T47D (cell line): Measurements from ENCODE around the gene SSH2.

Experiments used
- DNase-seq, 2 experiments: peaks; one replicate each; pipeline versions ENCODE4 v3.0.0 to v3.0.0-alpha.2; 2011 to 2012; ENCODE audit warnings: low read depth in 1 of 2, low spot score in 1 of 2
- JUND ChIP-seq: IDR thresholded peaks from 2 replicates; pipeline ENCODE4 v1.6.1; 2012; ENCODE audit warnings: low read depth
- in situ Hi-C: cut with HindIII; loops from 2 replicates; pipeline ENCODE4 v1.10.0; 2016; ENCODE audit warnings: low sequenced_read_pairs, low pct_unique_long_range_greater_than_20kb

Gene SSH2

DNA sequence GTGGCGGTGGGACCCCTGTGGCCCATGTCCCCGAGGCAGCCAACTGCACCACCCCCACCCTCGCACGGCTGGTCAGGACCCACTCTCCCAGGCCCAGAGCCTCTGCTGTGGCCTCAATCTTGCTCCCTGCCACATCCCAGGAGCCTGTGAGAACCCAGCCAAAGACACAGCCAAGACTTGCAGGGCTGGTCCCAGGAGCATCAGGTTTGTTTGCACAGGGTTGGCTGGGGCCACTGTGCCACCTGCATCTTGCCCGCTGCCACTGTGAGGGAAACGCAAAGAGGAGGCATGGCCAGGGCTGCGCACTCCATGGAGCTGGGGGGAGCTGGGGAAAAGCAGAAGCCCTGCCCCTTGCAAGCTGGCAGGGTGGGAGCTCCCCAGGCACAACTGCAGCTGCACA, 92.5 kb downstream of the SSH2 start:
- peak in 1 of 2 experiments; percentile 46 for DNase-seq
- in situ Hi-C loops = no loop called here
- no peak for TF ChIP-seq JUND

DNA sequence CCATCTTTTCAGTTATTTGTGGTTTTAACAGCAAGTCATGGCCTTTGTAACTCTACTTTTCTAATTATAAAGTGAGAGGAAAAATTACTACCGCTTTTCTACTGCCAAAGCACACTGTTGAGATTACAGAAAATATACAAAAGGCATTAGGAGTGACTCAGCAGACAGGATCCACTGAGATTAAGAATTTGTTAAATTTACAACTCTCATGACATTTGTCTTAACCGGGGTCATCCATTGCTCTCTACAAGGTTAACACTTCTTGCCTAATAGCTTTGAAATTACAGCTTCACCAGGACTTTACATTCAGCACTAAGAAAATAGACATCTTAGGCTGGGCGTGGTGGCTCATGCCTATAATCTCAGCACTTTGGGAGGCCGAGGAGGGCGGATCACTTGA, 93.4 kb downstream of the SSH2 start:
- in situ Hi-C loops = no loop called here
- TF ChIP-seq JUND = no peak
- no peak for DNase-seq

DNA sequence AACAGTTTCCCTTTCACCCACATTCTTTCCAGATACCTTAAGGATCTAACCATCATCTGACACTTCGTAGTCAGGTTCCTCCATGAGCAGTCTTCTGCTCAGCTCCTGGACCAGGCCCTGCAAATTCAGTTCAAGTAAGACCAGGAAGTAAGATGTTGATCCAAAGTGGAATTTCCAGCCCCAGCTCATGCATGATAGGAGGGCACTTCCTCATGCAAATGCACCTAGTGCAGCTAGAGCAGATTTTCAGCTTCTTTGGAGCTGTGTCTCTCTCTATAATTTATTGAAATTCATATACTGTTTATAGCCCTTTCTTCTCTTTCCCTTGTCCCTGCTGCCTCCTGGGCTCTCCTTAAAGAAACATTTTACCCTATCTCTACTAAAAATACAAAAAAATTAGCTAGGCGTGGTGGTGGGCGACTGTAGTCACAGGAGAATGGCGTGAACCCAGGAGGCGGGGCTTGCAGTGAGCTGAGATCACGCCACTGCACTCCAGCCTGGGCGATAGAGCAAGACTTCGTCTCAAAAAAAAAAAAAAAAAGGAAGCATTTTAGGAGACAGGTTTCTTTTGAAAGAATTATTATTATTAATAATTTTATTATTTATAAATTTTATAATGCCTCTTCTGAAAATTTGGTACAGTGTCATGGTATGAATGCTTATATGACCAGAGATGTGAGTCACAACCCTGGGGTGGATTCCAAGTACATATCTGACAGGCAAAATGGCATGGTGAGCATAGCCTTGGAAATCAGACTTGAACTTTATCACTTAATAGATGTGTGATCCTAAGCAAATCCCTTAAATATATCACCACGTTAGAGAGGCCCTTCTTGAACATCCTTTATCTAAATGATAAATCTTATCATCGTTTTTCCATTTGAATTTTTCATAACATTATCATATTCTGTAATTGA, 94.3 kb downstream of the SSH2 start:
- DNase-seq = peak; percentile 52 to 84
- TF ChIP-seq JUND = no peak
- in situ Hi-C loops = no loop called here

DNA sequence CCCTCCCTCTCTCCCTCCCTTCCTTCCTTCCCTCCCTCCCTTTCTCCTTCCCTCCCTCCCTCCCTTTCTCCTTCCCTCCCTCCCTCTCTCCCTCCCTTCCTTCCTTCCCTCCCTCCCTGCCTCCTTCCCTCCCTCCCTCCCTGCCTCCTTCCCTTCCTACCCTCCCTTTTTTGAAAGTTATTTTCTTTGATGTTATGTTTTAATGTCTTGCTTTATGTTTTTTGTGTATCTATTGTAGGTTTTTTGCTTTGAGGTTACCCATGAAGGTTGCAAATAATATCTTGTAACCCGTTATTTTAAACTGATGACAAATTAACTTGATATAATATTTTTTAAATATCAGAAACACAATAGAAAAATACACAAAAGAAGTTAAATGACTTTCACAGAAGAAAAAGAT, 96.2 kb downstream of the SSH2 start:
- no peak for TF ChIP-seq JUND
- in situ Hi-C loops = no loop called here
- no peak for DNase-seq

DNA sequence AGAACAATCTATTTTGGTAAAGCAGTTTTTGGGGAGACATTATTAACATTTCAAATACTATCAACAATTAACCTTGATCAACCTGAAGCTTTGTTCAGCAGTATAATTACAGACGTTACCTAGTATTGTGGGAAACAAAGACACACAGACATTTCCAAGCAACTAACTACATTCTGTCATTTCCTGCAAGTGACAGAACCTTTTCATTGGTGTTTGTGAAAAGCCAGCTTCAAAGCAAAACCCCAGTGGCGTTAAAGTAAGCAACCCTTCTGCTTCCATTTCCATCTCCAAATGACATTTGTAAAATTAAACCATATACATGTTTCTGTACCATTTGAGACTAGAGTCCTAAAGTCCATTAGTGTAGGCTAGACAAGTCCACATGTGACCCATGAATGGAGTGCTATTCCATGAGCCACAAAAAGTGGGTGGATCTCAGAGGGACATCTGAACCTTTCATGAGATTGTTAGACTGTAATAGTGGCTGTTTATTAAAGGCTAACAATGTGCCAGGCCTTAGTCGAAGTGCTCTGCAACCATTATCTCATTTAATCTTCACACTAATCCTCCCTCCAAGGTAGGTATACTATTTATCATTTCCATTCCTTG, 101.2 kb downstream of the SSH2 start:
- no peak for TF ChIP-seq JUND
- in situ Hi-C loops = no loop called here

DNA sequence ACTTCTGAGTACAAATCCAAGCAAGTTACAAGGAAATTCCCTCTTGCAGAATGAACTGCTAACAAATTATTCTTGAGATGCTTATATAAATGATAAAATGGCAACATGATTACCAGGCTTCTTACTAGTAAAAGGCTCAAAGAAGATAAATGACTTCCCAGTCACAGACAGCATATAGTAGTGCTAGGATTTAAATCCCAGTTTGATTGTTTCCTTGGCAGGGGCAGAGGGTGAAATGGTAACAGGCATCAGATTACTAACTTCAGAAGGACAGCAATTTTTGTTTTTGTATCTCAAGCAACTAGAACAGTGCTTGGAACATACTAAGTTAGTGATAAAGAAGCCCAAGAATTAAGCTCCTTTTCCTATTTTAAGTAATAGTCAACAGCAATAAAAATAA, 102.8 kb downstream of the SSH2 start:
- in situ Hi-C loops = no loop called here
- no peak for DNase-seq
- TF ChIP-seq JUND = no peak

More for the DNA sequence above, 101.2 kb downstream of the SSH2 start:
- no peak for DNase-seq

DNA sequence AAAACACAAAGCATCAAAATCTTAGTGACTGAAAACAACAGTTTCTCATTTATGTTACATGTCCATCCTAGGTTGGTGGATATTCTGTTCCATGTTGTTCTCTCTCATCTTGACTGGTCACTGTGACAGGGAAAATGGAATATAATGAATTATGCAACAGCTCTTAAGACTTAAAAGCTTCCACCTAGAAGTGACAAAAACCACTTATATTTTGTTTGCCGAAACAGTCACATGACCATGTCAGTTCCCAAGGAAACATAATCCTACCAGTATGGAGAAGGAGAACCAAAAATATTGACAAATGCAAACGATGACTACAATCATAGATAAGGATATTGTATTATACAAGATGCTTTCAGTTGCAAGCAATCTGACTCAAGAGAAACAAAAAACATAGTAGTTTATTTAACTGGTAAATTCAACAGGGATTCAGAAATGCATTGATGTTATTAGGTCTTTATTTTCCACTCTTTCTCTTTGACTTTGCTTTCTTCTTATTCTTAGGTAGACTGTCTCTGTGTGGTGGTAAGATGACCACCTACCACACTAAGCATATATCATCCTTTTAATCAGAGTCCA, 103.8 kb downstream of the SSH2 start:
- in situ Hi-C loops = no loop called here
- DNase-seq = no peak
- no peak for TF ChIP-seq JUND

DNA sequence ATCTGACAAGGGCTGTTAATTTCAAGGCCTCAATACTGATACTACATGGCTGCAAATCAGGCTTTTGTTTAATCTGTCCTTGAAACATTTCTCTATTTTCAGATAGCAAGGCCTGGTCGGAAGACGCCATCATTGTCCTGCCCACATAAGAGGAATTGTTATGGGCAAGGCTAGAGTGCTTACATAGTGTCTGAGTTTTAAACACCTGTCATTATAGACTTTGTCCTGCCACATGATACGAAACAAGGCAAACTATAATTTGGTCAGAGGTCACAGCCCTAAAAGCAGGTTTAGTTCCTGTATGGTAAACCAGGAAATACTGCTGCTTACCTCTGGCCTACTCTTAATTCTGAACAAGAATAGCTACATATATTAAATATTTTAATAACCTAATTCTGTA, 104.4 kb downstream of the SSH2 start:
- in situ Hi-C loops = no loop called here
- DNase-seq = no peak
- no peak for TF ChIP-seq JUND

DNA sequence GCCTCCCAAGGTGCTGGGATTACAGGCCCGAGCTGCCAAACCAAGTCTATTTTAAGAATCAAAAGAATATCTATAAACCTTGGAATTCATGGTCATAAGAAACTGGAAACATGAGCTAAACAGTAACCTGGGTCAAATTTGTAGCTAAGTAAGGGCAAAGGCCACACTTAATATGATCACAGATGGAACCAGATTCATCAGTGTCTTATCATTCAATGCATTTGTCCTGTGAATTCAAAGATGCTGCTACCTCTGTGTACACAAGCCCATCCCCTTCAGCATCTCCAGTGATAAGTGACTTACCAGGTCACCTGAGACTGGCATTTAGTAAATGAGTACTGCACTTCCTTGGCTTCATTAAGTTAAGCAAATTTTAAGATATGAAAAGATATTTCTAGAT, 108.1 kb downstream of the SSH2 start:
- DNase-seq = no peak
- in situ Hi-C loops = no loop called here
- no peak for TF ChIP-seq JUND

DNA sequence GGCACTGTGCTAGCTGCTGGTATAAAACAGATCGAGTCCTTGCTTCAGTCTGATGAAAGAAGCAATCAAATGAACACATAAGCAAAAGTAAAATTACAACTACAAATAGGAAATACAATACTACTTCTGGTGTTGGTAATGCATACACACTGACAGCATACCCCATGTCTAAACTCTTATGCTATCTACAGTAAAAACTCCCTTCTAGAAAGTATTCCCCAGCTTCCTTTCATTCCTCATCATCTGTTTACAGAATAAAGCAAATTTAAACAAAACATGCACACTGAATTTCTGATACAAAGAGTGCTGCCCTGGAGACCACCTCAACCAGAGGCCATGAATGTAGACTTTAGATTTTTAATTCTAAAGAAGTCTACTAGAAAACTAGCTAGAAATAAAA, 109.6 kb downstream of the SSH2 start:
- in situ Hi-C loops = no loop called here

DNA sequence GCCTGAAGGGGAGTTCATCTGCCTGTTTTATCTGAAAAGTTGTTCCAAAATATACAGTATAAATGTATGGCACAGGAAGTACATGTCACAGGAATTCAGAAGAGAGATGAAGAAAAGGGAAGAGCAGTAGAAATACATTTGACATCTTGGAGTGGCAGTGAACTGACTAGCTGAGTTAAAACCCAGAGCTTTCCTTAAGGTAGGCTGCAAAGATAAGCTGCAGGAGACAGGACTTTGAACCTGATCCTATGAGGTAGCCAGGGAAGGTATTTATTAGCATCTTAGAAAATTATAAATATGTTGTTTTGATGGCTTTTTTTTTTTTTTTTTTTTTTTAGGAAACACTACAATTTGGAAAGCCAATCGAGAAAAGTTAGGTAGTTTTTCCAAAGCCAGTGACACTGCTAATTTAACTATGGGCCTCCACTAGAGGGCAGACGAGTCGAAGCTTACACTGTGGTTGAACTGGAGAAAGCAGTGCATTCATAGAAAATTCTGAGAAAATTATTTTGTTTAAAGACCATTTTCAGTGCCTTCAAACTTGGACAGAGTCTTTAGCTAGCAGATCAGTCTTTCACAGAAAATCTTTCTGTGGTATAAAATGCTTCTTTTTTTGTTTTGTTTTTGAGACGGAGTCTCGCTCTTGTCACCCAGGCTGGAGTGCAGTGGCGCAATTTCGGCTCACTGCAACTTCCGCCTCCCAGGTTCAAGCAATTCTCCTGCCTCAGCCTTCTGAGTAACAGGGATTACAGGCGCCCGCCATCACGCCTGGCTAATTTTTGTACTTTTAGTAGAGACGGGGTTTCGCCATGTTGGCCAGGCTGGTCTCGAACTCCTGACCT, 122.3 kb downstream of the SSH2 start:
- in situ Hi-C loops = no loop called here
- peak; percentile 61 to 75 for DNase-seq
- TF ChIP-seq JUND = no peak

More for the DNA sequence above, 109.6 kb downstream of the SSH2 start:
- TF ChIP-seq JUND = no peak
- DNase-seq = no peak

DNA sequence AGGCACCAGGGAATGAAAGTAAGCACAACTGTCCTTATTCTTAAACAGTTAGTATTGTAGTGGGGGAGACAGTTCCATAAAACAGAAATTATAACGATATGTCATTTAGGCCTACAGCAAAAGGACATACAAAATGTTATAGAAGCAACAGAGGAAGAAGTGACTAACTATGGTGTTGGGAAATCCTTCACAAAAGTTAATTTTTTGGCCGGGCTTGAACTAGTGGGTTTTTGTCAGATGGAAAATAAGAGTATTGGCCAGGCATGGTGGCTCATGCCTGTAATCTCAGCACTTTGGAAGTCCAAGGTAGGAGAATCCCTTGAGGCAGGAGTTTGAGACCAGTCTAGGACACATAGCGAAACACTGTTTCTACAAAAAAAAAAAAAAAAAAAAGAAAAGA, 127.8 kb downstream of the SSH2 start:
- DNase-seq = no peak
- TF ChIP-seq JUND = no peak
- in situ Hi-C loops = no loop called here

DNA sequence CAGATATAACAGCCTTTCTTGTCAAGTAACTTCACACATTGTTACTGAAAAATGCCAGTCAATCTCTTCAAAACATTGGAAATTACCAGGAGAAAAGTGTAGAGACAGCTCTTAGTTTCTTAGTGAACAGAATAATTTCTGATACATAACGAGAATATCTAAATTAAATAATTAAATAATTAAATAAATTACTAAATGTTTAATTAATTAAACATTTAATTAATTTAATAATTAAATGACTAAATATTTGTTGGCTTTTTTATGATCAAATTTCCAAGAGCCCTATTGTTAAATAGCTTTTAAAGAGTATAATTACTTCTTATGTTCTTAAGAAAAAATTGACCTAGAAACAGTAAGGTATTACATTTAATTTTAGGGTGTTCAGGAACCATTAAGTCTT, 129.6 kb downstream of the SSH2 start:
- in situ Hi-C loops = no loop called here
- DNase-seq = no peak
- no peak for TF ChIP-seq JUND
